Stimulated activated CD8-positive, alpha-beta memory T cell treated with anti-CD3 and anti-CD28 coated beads, Interleukin-15, amount 100 ng/mL, for 48 hours (primary cell): ENCODE data around the gene B4GALT7.
"Not testable (repeated sequence)": the region's sequence is repeated elsewhere in the genome, so short reads cannot be mapped to it uniquely, and the experiment has no call there.

Experiments used
- DNase-seq, 2 donors: peaks; one replicate each; pipeline ENCODE4 v3.0.0-alpha.2; 2020; ENCODE audit warnings: low read depth in 2 of 2

The B4GALT7 gene, protein sequence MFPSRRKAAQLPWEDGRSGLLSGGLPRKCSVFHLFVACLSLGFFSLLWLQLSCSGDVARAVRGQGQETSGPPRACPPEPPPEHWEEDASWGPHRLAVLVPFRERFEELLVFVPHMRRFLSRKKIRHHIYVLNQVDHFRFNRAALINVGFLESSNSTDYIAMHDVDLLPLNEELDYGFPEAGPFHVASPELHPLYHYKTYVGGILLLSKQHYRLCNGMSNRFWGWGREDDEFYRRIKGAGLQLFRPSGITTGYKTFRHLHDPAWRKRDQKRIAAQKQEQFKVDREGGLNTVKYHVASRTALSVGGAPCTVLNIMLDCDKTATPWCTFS

DNA sequence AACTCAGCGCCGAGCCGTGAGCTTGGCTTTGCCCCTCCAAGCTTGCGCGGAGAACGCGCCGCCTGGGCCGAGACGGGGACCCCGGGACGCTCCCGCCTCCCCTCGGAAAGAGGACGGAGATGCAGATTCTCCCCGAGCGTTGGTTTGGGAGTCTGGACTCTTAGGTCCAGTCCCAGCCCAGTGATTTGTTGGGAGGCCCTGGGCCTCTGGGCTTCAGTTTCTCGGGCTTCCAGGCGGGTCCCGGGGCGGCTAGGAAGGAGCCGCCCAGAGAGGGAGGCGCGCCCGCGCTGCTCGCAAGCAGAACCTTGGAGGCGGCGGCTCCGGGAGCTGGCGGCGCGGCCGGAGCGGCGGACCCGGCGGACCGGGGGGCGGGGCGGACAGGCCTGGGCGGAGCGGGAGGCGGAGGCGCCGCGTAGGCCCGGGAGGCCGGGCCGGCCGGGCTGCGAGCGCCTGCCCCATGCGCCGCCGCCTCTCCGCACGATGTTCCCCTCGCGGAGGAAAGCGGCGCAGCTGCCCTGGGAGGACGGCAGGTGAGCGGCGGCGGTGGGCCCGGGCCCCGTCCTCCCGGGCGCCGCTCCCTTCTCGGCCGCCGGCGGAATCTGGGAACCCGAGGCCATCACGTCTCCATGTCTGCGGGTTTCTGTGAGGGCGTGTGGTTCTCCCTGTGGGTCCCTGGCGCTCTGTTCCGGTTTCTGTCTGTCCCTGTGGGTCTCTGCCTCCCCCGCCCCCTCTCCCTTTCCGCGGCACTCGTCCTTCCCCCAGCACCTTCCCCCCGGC lies at the start of gene B4GALT7:
TSS of gene B4GALT7 (plus strand) at position 402 of the 777 bp plus-strand sequence. CDS start at position 481, 79 bp downstream.
- DNase-seq = peak; percentile 76 to 83

DNA sequence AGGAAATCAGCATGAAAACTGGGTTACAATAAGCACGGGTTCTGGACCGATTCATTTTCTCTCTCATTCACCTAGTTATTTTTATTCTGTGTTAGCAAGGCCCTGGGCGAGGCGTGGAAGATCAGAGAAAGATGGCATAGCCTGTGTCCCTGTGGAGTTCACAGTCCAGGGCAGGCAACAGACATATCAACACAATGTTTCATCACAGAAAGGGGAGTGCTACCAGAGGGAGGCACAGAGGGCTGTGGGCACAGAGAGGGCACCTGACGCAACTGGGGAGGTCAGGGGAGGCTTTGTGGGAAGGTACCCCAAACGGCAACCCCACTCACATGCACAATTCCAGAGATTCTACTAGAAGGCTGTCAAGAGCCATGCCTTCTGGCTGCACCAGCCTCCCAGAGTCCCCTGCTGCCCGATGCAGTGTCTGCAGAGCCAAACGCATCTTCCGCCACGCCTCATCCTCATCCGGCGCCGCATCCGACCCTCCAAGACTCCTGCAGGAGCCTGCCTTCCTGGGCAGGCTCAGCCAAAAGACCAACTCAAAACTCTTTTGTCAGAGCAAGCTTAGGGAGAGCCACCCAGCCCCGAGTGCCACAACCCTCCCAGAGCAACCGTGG lies 47.0 kb upstream of the B4GALT7 start:
- no peak for DNase-seq

DNA sequence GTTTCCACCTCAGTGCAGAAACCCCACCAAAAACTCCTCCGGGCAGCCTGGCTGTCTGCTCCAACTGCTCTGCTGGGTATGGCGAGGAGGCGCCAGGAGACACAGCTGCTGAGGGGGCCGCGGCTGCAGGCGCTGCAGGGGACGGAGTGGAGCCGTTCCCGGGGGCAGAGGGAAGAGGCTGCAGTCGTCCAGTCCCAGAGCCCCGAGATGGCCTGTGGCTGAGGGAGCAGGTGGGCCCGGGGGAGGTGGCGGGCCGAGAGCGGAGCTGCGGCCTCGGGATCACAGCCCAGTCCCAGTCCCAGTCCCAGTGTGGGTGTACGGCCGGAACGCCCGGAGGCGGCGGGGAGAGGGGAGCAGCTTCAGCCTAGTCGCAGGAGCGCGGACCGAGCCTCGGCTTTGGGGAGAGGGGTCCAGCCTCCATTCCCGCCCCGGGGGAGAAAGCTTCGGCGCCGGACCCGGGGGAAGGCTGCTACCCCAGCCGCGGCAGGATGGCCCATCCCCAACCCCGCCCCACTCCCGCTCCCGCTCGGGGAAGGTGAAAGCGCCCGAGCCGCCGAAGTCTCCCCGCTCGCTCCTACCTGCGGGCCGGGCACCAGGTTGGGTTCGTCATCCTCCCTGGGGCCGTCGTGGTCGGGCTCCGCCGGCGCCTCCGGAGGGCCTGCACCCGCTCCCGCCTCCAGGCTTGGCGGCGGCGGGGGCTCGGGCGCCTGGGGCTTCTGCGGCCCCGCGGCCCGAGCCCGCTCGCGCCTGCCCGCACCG lies 46.1 kb upstream of the B4GALT7 start:
- DNase-seq = peak in 1 of 2 donors; percentile 15

DNA sequence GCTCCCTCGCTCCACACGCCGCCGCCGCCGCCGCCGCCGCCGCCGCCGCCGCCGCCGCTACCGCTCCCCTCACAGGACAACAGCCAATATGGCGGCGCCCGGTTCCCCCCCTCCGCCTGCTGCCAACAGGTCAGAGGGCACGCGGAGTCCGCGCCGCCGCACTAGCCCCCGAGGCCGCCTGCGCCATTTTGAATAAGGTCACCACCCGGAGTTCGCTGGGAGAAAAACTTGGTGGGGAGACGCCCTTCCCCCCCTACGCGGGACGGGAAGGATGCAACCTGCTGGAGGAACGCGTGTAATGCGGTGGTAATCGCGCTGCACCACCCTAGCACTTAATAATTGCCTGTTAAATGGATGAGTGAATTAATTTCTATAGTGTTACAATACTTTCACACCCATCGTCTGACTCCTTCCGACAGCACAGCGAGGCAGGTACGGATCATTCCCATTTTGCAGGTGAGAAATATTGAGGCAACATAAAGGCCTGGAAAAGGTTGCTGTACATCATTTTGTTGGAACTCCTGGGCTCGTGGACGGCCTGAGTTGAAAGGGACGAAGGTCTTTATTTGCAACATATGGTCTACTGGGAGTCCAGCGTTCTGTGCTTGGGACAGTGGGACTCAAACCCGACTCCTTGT lies 45.3 kb upstream of the B4GALT7 start, which contains the start of gene FAM193B:
TSS of gene FAM193B (minus strand) at position 90 of the 638 bp plus-strand sequence. CDS start 105 bp downstream, outside the sequence.
- peak; percentile 93 to 95 for DNase-seq

DNA sequence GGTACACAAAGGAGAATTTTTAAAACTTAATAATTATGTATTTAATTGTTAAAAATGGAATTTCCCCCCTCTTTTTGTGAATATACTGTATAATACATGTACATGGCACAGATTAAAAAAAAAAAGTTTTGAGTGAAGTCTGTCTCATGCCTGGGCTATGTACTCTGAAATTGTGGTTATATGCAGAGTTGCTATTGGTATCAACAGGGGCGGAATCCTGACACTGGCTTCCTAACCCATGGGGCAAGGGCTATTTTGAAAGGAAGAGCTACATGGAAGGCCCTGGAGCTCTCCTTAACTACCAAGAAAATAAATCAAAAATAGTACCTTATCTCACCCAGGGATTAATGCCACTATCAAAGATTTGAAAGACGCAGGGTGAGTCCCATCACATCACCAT lies 44.7 kb upstream of the B4GALT7 start:
- no peak for DNase-seq

DNA sequence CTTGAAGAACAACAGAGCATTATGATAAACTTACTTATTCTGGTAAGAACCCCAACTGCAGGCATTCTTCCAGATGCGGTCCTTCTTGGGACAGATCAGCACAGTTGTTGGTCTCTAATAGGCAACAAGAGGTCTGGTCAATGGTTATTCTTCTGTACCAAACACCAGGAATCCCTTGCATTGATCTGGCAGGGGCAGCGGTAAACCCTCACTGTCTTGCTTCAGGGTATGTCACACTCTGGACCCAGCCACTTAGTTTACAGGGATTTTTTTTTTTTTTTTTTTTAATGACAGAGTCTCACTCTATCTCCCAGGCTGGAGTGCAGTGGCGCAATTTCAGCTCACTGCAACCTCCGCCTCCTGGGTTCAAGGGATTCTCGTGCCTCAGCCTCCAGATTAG lies 44.3 kb upstream of the B4GALT7 start:
- no peak for DNase-seq

DNA sequence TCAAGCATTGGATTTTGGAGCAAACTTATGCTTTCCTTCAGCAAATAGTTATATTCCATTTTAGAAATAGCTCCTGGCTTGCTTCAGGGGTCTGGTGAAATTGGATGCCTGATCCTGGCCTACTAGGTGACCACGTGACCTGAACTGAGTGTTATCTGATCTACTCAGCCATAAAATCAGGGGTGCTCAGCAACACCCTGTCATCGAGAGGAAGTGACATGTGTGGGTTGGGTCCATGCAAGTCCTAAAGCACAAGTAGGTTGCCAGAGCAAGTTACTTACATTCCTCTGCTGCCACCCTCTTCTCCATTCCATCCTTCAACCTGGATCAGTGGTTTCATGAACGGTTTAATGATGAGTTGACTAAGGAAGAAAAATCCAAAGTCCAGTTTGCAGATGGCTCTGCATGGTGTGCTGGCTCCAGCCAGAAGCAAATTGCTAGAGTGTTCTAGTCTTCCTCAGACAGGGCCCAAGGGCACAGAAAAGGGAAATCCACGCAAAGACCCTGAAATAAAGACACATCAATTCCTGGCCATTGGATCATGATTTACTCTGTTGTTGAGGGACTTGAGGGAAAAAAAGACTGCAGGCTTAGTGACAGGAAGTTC lies 42.8 kb upstream of the B4GALT7 start:
- no peak for DNase-seq

DNA sequence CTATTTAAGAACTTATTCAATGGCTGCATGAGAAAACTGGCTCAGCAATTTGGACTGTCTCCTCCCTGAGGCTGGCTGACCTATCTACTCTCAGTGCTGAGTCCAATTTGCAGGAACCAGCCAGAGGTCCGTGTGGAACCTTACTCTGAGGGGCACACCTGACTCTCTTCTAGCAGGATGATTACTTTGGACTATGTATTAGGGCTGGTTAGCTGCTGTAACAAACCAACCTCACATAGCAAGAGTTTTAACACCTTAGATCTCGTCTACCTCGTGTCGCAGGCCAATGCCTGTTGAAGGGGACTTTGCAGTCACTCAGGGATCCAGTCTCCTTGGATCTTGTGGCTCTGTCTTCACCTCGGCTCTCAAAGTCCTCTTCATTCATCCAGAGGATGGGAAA lies 42.1 kb upstream of the B4GALT7 start:
- no peak for DNase-seq

DNA sequence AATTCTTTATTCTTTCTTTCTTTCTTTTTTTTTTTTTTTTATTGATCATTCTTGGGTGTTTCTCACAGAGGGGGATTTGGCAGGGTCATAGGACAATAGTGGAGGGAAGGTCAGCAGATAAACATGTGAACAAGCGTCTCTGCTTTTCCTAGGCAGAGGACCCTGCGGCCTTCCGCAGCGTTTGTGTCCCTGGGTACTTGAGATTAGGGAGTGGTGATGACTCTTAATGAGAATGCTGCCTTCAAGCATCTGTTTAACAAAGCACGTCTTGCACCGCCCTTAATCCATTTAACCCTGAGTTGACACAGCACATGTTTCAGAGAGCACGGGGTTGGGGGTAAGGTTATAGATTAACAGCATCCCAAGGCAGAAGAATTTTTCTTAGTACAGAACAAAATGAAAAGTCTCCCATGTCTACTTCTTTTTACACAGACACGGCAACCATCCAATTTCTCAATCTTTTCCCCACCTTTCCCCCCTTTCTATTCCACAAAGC lies 40.4 kb upstream of the B4GALT7 start:
- DNase-seq = not testable (repeated sequence)

DNA sequence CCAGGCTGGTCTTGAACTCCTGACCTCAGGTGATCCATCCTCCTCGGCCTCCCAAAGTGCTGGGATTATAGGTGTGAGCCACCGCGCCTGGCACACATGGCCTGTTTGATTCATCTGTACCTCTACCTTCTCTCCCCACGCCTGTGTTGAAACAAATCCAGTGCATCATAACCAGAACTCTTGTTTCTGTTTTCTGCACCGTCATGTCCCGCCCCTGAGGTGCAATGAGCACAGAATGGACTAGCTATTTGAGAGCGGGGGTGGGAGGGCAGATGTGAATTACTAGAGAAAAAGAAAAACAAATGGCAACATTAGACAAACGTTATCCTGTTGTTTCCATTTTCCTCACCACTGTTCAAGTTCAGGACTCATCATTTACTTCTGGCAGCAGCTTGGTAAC lies 34.9 kb upstream of the B4GALT7 start:
- DNase-seq = no peak

DNA sequence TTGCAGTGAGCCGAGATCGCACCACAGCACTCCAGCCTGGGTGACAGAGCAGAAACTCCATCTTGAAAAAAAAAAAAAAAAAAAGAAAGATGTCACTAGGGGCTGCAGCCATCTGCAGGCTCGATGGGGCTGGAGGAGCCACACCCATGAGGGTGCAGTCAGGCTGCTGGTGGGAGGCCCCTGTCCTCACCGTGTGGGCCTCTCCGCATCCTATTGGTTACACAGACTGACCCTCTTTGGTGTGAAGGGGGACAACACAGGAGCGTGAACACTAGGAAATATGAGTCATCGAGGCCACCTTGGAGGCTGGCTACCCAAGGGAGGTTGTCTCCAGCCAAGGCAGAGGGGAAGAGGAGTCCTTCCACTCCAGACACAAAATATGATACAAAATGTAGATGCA lies 31.6 kb upstream of the B4GALT7 start:
- no peak for DNase-seq

DNA sequence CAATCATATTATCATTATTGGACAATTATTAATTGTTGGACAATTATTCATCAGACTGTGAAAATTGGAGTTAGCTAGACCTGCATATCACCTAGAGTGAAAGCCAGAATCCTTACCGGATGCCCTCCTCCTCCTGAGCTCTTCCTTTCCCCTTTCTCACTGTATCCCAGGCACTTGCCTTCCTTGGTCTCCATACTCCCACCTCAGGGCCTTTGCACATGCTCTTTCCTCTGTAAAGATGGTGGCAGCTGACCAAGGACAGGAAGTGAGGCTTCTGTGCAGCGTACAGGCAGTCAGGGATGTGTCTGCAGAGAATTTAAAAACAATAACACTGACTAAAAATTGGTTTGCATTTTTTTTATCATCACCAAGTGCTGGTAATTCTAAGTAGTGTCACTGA lies 30.0 kb upstream of the B4GALT7 start:
- DNase-seq = no peak

DNA sequence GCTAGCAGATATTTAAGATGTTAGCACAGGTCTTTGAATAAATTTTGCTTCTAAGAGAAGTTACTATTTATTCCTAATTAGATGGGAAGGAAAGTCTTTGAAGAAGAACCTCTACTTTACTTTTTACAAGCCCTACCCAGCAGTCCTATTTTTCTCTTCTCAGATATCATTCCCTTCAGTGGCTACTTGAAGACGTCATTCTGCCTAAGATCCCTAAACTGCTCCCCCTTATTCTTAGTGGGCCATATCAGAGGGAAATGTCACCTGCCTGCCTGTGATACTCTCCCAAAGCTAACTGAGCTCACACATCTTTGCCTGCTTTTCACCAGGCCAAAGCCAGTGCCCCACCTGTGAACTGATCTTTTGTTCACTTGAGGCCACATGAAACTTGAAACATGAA lies 24.4 kb upstream of the B4GALT7 start:
- DNase-seq = no peak

DNA sequence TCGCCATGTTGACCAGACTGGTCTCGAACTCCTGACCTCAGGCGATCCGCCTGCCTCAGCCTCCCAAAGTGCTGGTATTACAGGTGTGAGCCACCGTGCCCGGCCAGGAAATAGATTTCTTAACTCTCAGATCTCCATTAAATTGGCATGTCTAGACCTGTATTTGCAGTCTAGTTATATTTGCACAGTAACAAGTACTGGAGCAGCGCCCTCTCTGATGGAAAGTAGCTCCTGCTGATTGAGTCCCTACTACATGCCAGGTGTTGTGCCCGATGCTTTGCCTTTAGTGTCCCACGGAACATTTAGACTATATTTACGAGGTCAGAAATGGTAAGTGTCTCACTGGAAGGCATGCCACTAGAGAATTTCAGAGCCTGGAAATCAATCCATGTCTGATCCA lies 23.8 kb upstream of the B4GALT7 start:
- no peak for DNase-seq

DNA sequence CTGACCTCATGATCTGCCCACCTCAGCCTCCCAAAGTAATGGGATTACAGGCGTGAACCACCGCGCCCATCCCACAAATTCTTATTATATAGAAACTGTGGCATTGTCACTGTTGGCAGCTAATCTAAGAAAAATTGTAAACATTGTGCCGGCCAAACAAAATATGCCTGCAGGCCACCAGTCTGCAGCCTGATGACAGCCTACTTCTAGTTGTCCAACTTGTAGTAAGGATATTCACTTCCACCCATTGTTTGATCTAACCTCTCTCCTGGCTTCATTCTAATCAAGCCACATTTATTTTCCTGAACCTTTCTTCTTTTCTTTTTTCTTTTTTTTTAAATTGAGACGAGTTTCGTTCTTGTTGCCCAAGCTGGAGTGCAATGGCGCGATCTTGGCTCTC lies 21.6 kb upstream of the B4GALT7 start:
- no peak for DNase-seq

DNA sequence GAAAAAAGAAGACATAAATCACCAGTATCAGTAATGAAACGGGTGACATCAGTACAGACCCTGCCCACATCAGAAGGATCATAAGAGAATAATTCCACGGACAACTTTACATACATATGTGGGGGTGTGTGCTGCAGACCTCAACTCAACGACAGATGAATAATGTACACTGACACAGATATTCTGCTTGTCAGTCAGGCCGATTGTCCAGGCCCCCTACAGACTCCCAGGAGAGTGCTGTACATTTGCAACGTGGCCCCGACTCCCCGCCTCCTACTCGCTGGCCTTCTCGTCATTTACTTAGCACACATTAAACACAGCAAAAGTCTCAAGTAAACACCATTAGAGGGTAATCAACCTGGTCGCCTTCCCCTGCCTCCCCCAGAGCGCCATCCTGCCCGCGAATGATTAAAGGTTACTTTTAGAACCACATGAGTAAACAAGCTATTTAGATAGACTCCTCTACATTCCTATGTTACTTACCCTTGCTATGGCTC lies 11.5 kb upstream of the B4GALT7 start:
- DNase-seq = no peak

DNA sequence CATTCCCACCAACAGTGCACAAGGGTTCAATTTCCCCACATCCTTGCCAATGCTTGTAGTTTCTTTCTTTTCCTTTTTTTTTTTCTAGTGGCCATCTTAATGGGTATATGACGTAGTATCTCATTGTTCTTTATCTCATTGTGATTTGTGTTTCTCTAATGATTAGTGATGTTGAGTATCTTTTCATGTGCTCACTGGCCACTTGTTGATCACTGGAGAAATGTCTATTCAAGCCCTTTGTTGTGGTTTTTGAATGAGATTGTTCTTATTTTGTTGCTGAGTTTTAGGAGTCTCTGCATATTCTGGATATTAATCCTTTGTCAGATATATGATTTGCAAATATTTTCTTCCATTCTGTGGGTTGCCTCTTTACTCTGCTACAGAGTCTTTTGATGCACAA lies 9.5 kb upstream of the B4GALT7 start:
- no peak for DNase-seq

DNA sequence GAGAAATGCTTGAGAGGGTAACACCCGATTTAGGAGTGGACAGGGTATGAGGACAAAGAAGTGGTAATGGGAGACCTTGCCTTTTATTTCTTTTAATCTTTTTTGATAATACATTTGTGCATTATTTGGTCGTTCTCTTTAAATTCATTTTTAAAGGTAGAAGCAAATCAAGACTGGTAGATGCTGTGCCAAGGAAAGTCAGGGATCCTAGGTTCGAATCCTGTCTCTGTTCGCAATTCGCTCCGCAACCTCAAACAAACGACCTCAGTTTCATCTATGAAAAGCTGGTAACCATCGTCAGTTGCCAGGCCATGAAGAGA lies 8.3 kb upstream of the B4GALT7 start:
- DNase-seq = no peak

DNA sequence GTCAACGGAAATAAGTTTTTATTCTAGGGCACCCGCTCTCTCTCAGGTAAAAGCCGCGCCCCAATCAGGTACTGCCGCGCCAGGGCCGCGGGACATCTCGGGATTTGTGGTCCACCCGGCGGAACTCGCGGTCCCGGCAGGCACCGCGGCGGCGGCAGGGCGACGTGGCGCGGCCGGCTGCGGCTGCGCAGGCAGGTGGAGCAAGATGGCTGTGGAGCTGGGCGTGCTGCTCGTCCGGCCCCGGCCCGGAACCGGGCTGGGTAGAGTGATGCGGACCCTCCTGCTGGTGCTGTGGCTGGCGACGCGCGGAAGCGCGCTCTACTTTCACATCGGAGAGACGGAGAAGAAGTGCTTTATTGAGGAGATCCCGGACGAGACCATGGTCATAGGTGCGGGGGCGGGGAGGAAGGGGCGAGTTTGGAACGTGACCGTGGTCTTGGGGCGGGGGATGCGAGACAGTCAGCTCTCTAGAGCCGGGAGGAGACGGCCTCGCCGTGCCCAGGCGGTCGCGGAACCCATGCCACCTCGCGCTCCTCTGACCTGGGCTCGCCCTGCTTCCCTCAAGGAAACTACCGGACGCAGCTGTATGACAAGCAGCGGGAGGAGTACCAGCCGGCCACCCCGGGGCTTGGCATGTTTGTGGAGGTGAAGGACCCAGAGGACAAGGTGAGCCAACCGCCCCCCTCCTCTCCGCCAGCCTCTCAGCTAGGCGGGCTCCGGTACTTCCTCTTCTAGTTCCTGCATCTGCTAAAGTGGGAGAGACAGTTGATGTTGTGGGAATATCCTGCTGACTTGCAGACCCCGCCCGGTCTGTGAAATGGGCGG lies 7.7 kb upstream of the B4GALT7 start, which contains the start of gene TMED9:
TSS of gene TMED9 (plus strand) at position 194 of the 825 bp plus-strand sequence. CDS start at position 206, 12 bp downstream.
- DNase-seq = peak; percentile 86 to 89

DNA sequence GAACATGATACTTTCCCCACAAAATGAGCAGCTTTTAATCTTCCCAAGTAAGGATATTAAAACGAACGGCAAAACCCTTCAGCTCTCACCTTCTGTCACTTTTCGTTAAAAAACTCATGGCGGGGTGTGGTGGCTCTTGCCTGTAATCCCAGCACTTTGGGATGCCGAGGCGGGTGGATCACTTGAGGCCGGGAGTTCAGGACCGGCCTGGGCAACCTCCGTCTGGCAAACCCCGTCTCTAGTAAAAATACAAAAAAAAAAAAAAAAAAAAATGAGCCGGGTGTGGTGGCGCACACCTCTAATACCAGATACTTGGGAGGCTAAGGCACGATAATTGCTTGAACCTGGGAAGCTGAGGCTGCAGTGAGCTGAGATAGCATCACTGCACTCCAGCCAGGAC lies 7.0 kb upstream of the B4GALT7 start:
- DNase-seq = no peak
